Measurements from ENCODE around the gene ITIH4.

The ITIH4 gene

DNA sequence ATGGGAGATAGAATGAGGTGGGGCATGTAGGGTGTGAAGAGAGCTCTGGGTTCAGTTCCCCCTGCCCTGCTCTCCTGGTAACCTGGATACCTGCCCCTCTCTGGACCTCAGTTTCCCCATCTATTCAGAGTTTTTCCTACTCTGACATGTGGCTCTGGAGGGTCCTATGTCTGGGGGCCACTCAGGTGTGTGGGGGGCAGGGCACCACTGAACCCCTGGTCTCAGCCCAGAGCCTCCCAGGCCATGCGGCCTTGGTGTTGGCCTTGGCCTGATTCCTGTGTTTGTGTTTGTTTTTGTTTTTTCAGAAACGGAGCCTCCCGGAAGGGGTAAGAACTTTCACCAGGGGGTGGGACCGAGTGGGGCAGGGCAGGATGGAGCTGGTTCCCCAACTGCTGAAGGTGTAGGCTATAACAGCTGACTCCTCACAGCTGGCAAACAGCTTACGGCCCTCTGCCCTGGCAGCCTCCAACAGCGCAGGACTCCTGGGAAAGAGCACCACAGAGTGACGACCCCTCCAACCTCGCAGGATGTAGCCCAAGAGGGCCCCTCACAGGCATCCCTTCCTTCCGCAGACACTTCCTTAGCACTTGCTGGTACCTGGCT is 35.1 kb downstream of the ITIH4 start:
- no peak for DNase-seq

DNA sequence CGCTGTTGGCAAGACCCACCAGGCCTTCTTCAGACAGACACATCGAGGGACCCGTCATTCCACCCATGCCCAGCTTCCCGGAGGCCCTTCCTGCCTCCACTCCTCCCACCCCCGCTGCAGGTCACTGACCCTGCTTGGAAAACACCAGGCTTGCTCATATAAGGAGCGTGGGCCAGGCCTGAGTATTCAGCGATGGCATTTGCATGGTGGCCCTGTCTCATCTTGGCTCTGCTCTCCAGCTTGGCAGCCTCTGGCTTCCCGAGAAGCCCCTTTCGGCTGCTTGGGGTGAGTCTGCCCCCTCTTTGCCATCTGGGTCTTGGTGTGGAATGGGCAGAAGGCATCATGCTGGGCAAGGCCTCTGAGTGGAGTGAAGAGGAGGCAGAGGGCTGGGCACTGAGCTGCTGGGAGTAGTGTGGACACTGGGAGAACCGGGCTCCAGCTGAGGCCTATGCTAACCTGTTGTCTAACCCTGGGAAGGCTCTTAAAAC is 35.8 kb downstream of the ITIH4 start, which contains the start of gene ITIH3:
TSS of gene ITIH3 (plus strand) at position 185 of the 488 bp plus-strand sequence. CDS start at position 193, 8 bp downstream.
- DNase-seq, result no peak

- no peak for DNase-seq
These were observed 36.5 kb downstream of the ITIH4 start for GRCh38 chr3:52793702-52794611.

GRCh38 chr3:52792961-52793695 is 37.3 kb downstream of the ITIH4 start:
- DNase-seq, result no peak

DNA sequence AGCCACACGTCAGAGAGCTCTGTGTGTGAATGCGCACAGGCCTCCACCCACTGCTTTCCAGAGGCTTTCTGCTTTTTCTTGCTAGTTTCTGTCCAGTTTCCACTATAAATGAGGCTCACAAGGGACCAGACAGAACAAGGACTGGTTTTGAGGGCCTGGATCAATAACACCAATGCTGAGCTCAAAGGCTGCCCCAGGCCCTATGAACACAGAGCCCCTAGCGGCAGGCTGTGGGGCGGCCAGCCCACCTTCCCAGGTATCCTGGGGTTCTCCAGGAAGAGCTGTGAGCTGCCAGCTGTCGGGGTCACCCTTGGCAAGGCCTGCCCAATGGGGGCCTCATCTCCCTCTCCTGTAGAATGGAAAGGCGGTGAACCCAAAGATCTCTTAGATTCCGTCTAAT is 38.1 kb downstream of the ITIH4 start:
- DNase-seq, result no peak

GRCh38 chr3:52791928-52792327 is 38.5 kb downstream of the ITIH4 start:
- DNase-seq, result no peak

DNA sequence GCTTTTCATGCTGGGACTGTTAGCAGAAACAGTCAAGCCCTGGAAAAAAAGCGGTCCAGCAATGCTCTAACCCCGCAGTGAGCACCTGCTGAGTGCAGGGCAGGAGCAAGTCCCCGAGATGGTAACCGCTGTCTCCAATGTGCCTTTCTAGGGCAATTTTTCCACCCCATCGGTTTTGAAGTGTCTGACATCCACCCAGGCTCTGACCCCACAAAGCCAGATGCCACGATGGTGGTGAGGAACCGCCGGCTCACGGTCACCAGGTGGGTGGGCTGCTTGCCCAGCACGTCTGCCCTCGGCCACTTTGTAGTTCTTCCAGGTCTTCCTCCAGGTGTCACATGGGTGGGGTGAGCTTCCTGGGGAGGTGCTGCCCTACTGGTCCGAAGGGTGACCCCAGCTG is 39.1 kb downstream of the ITIH4 start:
- DNase-seq, result no peak

DNA sequence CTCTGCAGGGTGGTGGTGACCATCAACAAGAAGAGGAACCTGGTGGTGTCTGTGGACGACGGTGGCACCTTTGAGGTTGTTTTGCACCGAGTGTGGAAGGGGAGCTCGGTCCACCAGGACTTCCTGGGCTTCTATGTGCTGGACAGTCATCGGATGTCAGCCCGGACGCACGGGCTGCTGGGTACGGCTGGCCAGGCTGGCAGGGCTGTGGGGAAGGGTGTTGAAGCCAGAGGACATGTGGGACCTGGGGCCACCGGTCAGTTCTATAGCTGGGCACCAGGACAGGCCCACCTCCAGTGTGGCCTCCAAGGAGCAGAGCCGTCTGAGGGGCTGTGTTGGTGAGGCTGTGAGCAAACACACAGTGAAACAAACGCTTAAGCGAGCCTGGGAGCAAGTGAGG is 39.7 kb downstream of the ITIH4 start:
- no peak for DNase-seq

DNA sequence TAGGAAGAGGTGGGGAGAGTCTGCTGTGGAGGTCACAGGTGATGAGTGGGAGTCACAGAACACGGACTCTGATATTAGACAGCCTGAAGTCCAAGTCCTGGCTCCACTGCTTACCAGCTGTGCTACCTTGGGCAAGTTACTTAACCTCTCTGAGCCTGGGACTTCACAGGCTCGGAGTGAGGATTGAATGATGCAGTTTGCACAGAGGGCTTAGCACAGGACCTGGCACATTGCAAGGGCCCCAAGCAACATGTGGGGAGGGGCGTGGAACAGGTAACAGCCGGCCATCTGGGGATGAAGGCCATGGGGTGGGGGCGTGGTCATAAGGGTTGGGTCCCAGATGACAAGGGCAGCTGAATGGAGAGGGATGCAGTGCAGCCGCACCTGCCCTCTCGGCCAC is 40.1 kb downstream of the ITIH4 start:
- DNase-seq, result no peak

GRCh38 chr3:52789746-52790040 is 40.8 kb downstream of the ITIH4 start:
- DNase-seq, result no peak

- no peak for DNase-seq
These were observed 41.4 kb downstream of the ITIH4 start for GRCh38 chr3:52788890-52789745.

GRCh38 chr3:52787672-52788625 is 42.5 kb downstream of the ITIH4 start:
- DNase-seq, result no peak

GRCh38 chr3:52787246-52787645 is 43.2 kb downstream of the ITIH4 start:
- no peak for DNase-seq

DNA sequence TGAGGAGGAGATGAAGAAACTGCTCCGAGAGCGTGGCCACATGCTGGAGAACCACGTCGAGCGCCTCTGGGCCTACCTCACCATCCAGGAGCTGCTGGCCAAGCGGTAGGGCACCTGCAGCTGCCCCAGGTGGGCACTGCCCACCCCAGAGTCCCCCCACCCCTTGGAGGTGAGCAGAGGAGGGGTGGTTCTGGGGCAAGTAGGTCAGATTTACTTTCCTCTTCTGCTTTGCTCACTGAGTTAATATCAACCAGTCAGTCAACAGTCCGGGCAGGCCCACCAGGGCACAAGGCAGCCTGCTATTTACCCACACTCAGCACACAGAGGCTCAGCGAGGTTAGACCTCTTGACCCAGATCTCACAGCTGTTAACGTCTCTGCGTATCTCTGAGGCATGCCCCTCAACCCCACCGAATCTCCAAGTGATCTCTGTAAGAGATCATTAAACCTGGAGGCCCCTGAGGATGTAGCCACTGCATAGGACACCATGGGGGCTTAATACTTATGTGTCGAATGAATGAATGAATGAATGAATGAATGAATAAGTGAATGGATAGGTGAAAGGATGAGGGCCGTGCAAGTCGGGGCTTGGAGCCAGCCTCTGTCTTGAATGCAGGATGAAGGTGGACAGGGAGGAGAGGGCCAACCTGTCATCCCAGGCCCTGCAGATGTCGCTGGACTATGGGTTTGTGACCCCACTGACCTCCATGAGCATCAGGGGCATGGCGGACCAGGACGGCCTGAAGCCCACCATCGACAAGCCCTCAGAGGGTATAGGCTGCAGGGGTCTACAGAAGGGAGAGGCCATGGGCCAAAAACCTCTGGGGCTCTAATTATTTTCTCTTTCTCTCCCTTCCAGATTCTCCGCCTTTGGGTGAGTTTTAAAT is 43.9 kb downstream of the ITIH4 start:
- DNase-seq, result no peak

DNA sequence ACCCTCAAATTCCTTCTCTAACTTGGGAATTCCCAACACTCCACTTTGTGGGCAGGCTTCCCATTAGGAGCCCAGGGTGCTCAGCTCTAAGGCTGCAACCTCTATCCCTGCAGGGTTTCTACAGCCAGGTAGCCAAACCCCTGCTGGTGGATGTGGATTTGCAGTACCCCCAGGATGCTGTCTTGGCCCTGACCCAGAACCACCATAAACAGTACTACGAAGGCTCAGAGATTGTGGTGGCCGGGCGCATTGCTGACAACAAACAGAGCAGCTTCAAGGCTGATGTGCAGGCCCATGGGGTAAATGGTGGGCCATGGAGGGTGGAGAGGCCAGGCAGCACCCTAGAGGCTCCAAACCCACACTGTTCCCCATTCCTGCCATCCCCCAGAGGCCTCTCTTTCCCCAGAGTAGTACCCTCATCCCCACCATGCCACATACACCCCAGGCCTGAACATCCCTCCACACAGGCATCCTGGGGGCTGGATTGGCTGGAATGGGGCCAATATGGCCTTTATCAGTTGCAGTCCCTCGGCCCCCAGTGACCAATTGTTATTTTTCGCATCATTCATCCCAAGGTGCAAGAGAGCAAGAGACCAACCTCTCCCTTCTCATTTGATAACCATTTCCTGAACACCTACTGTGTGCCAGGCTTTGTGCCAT is 45.4 kb downstream of the ITIH4 start:
- DNase-seq, result no peak

DNA sequence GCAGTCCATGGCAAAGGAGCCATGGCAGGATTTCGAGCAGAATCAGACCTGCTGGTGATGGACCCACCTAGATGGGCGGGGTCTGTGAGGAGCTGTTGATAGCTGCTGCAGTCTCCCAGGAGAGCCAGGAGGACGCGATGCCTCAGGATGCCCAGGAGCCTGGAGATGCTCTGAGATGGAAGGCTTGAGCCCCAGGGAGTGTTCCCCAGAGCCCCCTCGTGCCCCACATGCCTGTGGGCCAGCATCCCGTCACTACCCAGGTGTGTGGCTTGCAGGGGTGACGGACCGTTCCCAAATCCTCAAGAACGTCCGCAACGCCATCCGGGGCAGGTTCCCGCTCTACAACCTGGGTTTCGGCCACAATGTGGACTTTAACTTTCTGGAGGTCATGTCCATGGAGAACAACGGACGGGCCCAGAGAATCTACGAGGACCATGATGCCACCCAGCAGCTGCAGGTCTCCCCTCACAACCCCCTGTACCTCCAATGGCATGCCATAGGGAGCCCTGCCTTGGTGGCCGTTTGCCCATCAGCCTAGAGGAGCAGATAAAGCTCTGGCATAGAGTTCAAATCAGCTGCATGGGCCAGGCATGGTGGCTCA is 46.4 kb downstream of the ITIH4 start:
- DNase-seq, result no peak

GRCh38 chr3:52783211-52783555 is 47.3 kb downstream of the ITIH4 start:
- no peak for DNase-seq

GRCh38 chr3:52782412-52783210 is 47.9 kb downstream of the ITIH4 start:
- no peak for DNase-seq

GRCh38 chr3:52781741-52782140 is 48.7 kb downstream of the ITIH4 start:
- no peak for DNase-seq

Measured in NCI-H1105 (cell line).